Cardiac fibroblast (primary cell): ENCODE data around the gene VWA5B2.

Experiments used
- DNase-seq, 2 donors: peaks; one replicate each; pipeline versions ENCODE4 v3.0.0 to v3.0.0-alpha.2; 2010; ENCODE audit warnings: low read depth in 2 of 2
- H3K4me3 ChIP-seq, 2 donors: replicated peaks in 1 of 2; 1 replicate in 1 of 2; 2 replicates in 1 of 2; pipeline ENCODE4 v1.5.1; 2011; ENCODE audit warnings: low read depth in 2 of 2, low read length in 2 of 2, mild to moderate bottlenecking in 2 of 2, moderate library complexity in 1 of 2
- CTCF ChIP-seq: IDR thresholded peaks from one replicate; pipeline ENCODE4 v1.5.1; 2011; ENCODE audit warnings: low read depth, mild to moderate bottlenecking, low read length, inconsistent platforms

Gene VWA5B2

GRCh38 chr3:184249412-184250166 lies 20.2 kb downstream of the VWA5B2 start, which contains the start of gene EEF1AKMT4:
Gene EEF1AKMT4, plus strand, starts transcription at chr3:184249672. Its CDS starts 23 bp downstream, at chr3:184249695.
- H3K4me3 ChIP-seq: peak within 1 kb of the TSS; percentile 97
- peak; percentile 99 for DNase-seq
- TF ChIP-seq CTCF: peak; percentile 67

GRCh38 chr3:184250167-184250828 lies 20.9 kb downstream of the VWA5B2 start:
- H3K4me3 ChIP-seq: peak overlapping the region; percentile 97

GRCh38 chr3:184255291-184256039 lies 26.1 kb downstream of the VWA5B2 start:
- no peak overlapping the region for H3K4me3 ChIP-seq
- DNase-seq: peak in 1 of 2 donors; percentile 51
- no peak for TF ChIP-seq CTCF

More at GRCh38 chr3:184250167-184250828, 20.9 kb downstream of the VWA5B2 start:
- TF ChIP-seq CTCF: peak; percentile 97
- DNase-seq: peak; percentile 89 to 94

GRCh38 chr3:184257083-184257915 lies 27.9 kb downstream of the VWA5B2 start:
- DNase-seq: no peak
- TF ChIP-seq CTCF: no peak
- no peak overlapping the region for H3K4me3 ChIP-seq

GRCh38 chr3:184258926-184259325 lies 29.5 kb downstream of the VWA5B2 start:
- no peak overlapping the region for H3K4me3 ChIP-seq
- DNase-seq: no peak
- no peak for TF ChIP-seq CTCF

GRCh38 chr3:184259396-184259877 lies 30.1 kb downstream of the VWA5B2 start:
- TF ChIP-seq CTCF: no peak

More at GRCh38 chr3:184259396-184259877, 30.1 kb downstream of the VWA5B2 start:
- H3K4me3 ChIP-seq: no peak overlapping the region
- DNase-seq: no peak
